ENCODE data around the gene DACH2.

- TF ChIP-seq MAFK (IDR thresholded peaks at IDR 0.05; ENCODE audit: low read length) (no peak), NFYB (IDR thresholded peaks at IDR 0.05; ENCODE audit: extremely low read depth, insufficient read length) (no peak), ZSCAN29 (IDR thresholded peaks at IDR 0.05) (no peak), CTCF (IDR thresholded peaks at IDR 0.05 in 2 of 3, conservative IDR thresholded peaks at IDR 0.05 in 1 of 3; ENCODE audit: insufficient read depth in 2 of 3, low read depth in 1 of 3, low read length in 3 of 3) (no peak), REST (IDR thresholded peaks at IDR 0.05; ENCODE audit: borderline replicate concordance) (no peak), REST (CRISPR knock-in tag; IDR thresholded peaks at IDR 0.05; ENCODE audit: low read depth) (no peak), TGIF2 (CRISPR knock-in tag; IDR thresholded peaks at IDR 0.05) (no peak), TAF1 (IDR thresholded peaks at IDR 0.05; ENCODE audit: control insufficient read depth, extremely low read depth, insufficient read depth, low read length, severe bottlenecking) (no peak), GABPB1 (CRISPR knock-in tag; IDR thresholded peaks at IDR 0.05) (no peak), RBM14 (IDR thresholded peaks at IDR 0.05; ENCODE audit: borderline replicate concordance, insufficient read depth, low read depth, low read length) (no peak), TCF7L2 (IDR thresholded peaks at IDR 0.05; ENCODE audit: low read depth, low read length) (no peak), SREBF2 (CRISPR knock-in tag; IDR thresholded peaks at IDR 0.05) (no peak), ATF7 (IDR thresholded peaks at IDR 0.05) (no peak), NRF1 (conservative IDR thresholded peaks at IDR 0.05 in 1 of 2, IDR thresholded peaks at IDR 0.05 in 1 of 2) (no peak), ZNF398 (CRISPR knock-in tag; IDR thresholded peaks at IDR 0.05) (no peak)
Observed at GRCh38 chrX:86504297-86504696, 356.0 kb downstream of the DACH2 start.

All from K562 (cell line).